Heart right ventricle (tissue), 16 donors: ENCODE measurements around the gene ST6GALNAC3. TPM values are rescaled to one million over a fixed set of nuclear protein-coding genes. Genes with fewer than 3 reads are reported as not detected.

Experiments
- ATAC-seq, 8 donors: fragments of 200-7000 bp; cut with Tn5 transposase; one replicate each; pipeline ENCODE4 v1.9.1; 2020; ENCODE audit warnings: mild to moderate bottlenecking in 8 of 8, moderate library complexity in 8 of 8, moderate number of reproducible peaks in 1 of 8
- DNase-seq, 2 donors: peaks; one replicate each; pipeline ENCODE4 v3.0.0-alpha.2; 2020
- H3K27ac ChIP-seq, 10 donors: fragments of 200-600 bp; sonication (generic) in 2 of 10; one replicate each; pipeline versions ENCODE4 v1.5.0 to v1.8.0; 2020 to 2022; ENCODE audit warnings: mild to moderate bottlenecking in 3 of 10
- H3K27me3 ChIP-seq, 7 donors: fragments of 200-600 bp; one replicate each; pipeline ENCODE4 v1.8.0; 2021 to 2022; ENCODE audit warnings: mild to moderate bottlenecking in 2 of 7
- H3K36me3 ChIP-seq, 9 donors: fragments of 200-600 bp; sonication (generic) in 1 of 9; one replicate each; pipeline versions ENCODE4 v1.5.0 to v1.8.0; 2020 to 2022; ENCODE audit warnings: mild to moderate bottlenecking in 2 of 9
- H3K4me1 ChIP-seq, 9 donors: fragments of 200-600 bp; sonication (generic) in 1 of 9; one replicate each; pipeline versions ENCODE4 v1.5.0 to v1.8.0; 2020 to 2022; ENCODE audit warnings: mild to moderate bottlenecking in 4 of 9
- H3K4me3 ChIP-seq, 10 donors: fragments of 200-600 bp; sonication (generic) in 2 of 10; one replicate each; pipeline versions ENCODE4 v1.5.0 to v1.8.0; 2020 to 2022; ENCODE audit warnings: mild to moderate bottlenecking in 7 of 10, moderate library complexity in 2 of 10
- H3K9me3 ChIP-seq, 11 donors: fragments of 200-600 bp in 10 of 11; sonication (generic) in 2 of 11; one replicate each; pipeline versions ENCODE4 v1.5.0 to v1.8.0; 2013 to 2022; ENCODE audit warnings: mild to moderate bottlenecking in 2 of 11, control low read depth in 1 of 11, moderate library complexity in 1 of 11
- CTCF ChIP-seq, 9 donors: fragments of 200-600 bp; sonication (generic) in 2 of 9; IDR thresholded peaks; one replicate each; pipeline versions ENCODE4 v1.5.0 to v1.8.0; 2021 to 2022; ENCODE audit warnings: antibody characterized with exemption in 9 of 9, mild to moderate bottlenecking in 5 of 9, moderate library complexity in 1 of 9
- WGBS, 2 donors: extraction: QIAGEN DNeasy Blood & Tissue Kit; methylation state at CpG; one replicate each; pipeline ENCODE4 v1.1.7; 2013; ENCODE audit warnings: inconsistent platforms in 1 of 2; 5-methylcytosine and 5-hydroxymethylcytosine counted together
- intact Hi-C, 10 donors: fragments of 100-400 bp; cut with DNase I; formaldehyde crosslinking; loops; one replicate each; pipeline versions ENCODE4 v1.11.1 to v1.14.2; 2022
- polyA plus RNA-seq, 2 donors: library from polyadenylated mRNA; stranded (reverse); fragments of 200-250 nt; gene quantifications; one replicate each; pipeline ENCODE4 v1.2.3, GENCODE V29; 2013
- total RNA-seq, 10 donors: library from RNA; stranded (reverse); fragmentation: NEBNext Ultra II Directional in 3 of 10; extraction: Animal tissue kit (Norgen Biotek cat#: 25700) in 3 of 10; gene quantifications; one replicate each; pipeline versions ENCODE4 v1.2.1 to v1.2.4, GENCODE V29; 2021 to 2023
- donor health status: Arrhythmogenic right ventricular cardiomyopathy.
- donor health status: ischemic (EF 13 %, LVEDD 7.1; RV severe dilation, severe dysfunction).
- donor health status: healthy with polysubstance abuse.
- donor health status: DM: no; HTN: yes; CAD: no.
- donor health status: DM: no; HTN: no; CAD: no.
- donor health status: ischemic (EF 25% LVEDD 6.9; RV normal size, moderate dysfunction).
- donor health status: ischemic (EF 25% LVEDD 5.7; RV mildly dilated, moderate dysfunction).
- donor health status: healthy.
- donor health status: DM: yes; HTN: yes; CAD: no.
- donor health status: Ischemic cardiomyopathy.
- donor health status: ischemic (EF 35%, LVEDD 5.7; RV mildly dilated, moderate dysfunction).
- donor health status: nonischemic (EF 11% LVEDD 7.7; RV severe dilation, severe dysfunction).
- donor health status: DM: yes; HTN: yes; CAD: no.
- donor health status: PGD.
- donor health status: ischemic (EF 29% LVEDD 5.4; RV normal size, mild dysfunction).
- donor health status: nonischemic (EF 23%, LVEDD 6.1; RV moderate dilation, normal function).

ST6GALNAC3 gene
- total and polyA plus RNA-seq, 12 donors, result 2.8 to 10.3 (median 4.8) TPM

GRCh38 chr1:76680651-76681050, 606.1 kb downstream of the ST6GALNAC3 start:
- DNase-seq (no peak), ATAC-seq (no peak)
- no peaks in the 10 kb centered on the region for H3K36me3 ChIP-seq
- no peaks in the 10 kb centered on the region for H3K27me3 ChIP-seq
- WGBS, 2 donors, result 85 to 87% methylated on average over 1 of the region's 1 CpG
- no peaks in the 10 kb centered on the region for H3K9me3 ChIP-seq
- H3K4me1 ChIP-seq, result no peaks in the 10 kb centered on the region
- intact Hi-C loops, result loop anchor here in 1 of 10 donors (5.0 kb wide), 1 partner anchor 1068 kb away; the partner anchor contains the start of gene SLC44A5
- H3K4me3 ChIP-seq, result no peak overlapping the region
- no peak for TF ChIP-seq CTCF (IDR thresholded peaks at IDR 0.05)
- no peak overlapping the region for H3K27ac ChIP-seq

- Histone ChIP-seq H3K9me3 (no peaks in the 10 kb centered on the region), H3K27me3 (no peaks in the 10 kb centered on the region), H3K4me3 (no peak overlapping the region), H3K36me3 (no peaks in the 10 kb centered on the region), H3K27ac (no peak overlapping the region), H3K4me1 (no peaks in the 10 kb centered on the region)
- DNase-seq (no peak), ATAC-seq (no peak)
- 87 to 90% methylated on average over 1 of the region's 1 CpG for WGBS, 2 donors
- intact Hi-C loops, result loop anchor here in 1 of 10 donors (5.0 kb wide), 1 partner anchor 1070 kb away; the partner anchor contains the start of gene SLC44A5
- no peak for TF ChIP-seq CTCF (IDR thresholded peaks at IDR 0.05)
These were observed 607.6 kb downstream of the ST6GALNAC3 start for GRCh38 chr1:76682138-76682537.

Other genes with a start within 250 kb of the ST6GALNAC3 start
- gene ASB17, start 142.3 kb upstream of the ST6GALNAC3 start, total RNA-seq, result not detected
- not detected for gene ASB17, start 142.3 kb upstream of the ST6GALNAC3 start, polyA plus RNA-seq